Ishikawa (cell line): ENCODE data around the gene HOXA3.

Experiments used
- CEBPB ChIP-seq: IDR thresholded peaks from 2 replicates; pipeline ENCODE4 v1.6.1; 2012
- CREB1 ChIP-seq: IDR thresholded peaks from 2 replicates; pipeline ENCODE4 v1.6.1; 2012; ENCODE audit warnings: low read depth
- EGR1 ChIP-seq: IDR thresholded peaks from 2 replicates; pipeline ENCODE4 v1.6.1; 2012
- EP300 ChIP-seq: IDR thresholded peaks from 2 replicates; pipeline ENCODE4 v1.6.1; 2012; ENCODE audit warnings: borderline replicate concordance
- MAX ChIP-seq: IDR thresholded peaks from 2 replicates; pipeline ENCODE4 v1.6.1; 2012
- RAD21 ChIP-seq: IDR thresholded peaks from 2 replicates; pipeline ENCODE4 v1.6.1; 2012; ENCODE audit warnings: low read depth
- TAF1 ChIP-seq: IDR thresholded peaks from 2 replicates; pipeline ENCODE4 v1.6.1; 2012; ENCODE audit warnings: low read depth, mild to moderate bottlenecking
- TEAD4 ChIP-seq: IDR thresholded peaks from 2 replicates; pipeline ENCODE4 v1.6.1; 2012
- YY1 ChIP-seq: IDR thresholded peaks from 2 replicates; pipeline ENCODE4 v1.6.1; 2012; ENCODE audit warnings: low read depth

GRCh38 chr7:27122077-27122910 lies 30.1 kb downstream of the HOXA3 start:
- TF ChIP-seq EGR1 (no peak), EP300 (no peak), CREB1 (no peak), YY1 (no peak), MAX (no peak), TAF1 (no peak), TEAD4 (no peak), RAD21 (no peak), CEBPB (no peak)
